Natural killer cell (primary cell): Measurements from ENCODE around the gene RAD21L1. TPM values are rescaled to one million over a fixed set of nuclear protein-coding genes. Genes with fewer than 3 reads are reported as not detected.

Experiments
- ATAC-seq, 3 donors: fragments of 150-1000 bp in 2 of 3; fragments of 200-7000 bp in 1 of 3; cut with Tn5 transposase; 1 replicate in 1 of 3; 2 replicates in 2 of 3; pipeline ENCODE4 v1.10.0; 2021; ENCODE audit warnings: mild to moderate bottlenecking in 2 of 3, moderate library complexity in 2 of 3
- DNase-seq, 2 donors: peaks; one replicate each; pipeline versions ENCODE4 v3.0.0 to v3.0.0-alpha.2; 2013 to 2021; ENCODE audit warnings: mixed read lengths in 1 of 2
- H3K27ac ChIP-seq: one replicate; pipeline ENCODE4 v1.5.1; 2013; ENCODE audit warnings: mild to moderate bottlenecking, low read length
- H3K27me3 ChIP-seq: one replicate; pipeline ENCODE4 v1.6.1; 2013; ENCODE audit warnings: low read length; ENCODE audit not compliant: control insufficient read depth, insufficient read depth
- H3K36me3 ChIP-seq: one replicate; pipeline ENCODE4 v1.6.1; 2013; ENCODE audit warnings: low read length; ENCODE audit not compliant: control insufficient read depth, insufficient read depth
- H3K4me1 ChIP-seq: one replicate; pipeline ENCODE4 v1.6.1; 2013; ENCODE audit warnings: low read length; ENCODE audit not compliant: control insufficient read depth, insufficient read depth
- H3K4me3 ChIP-seq: one replicate; pipeline ENCODE4 v1.5.1; 2013; ENCODE audit warnings: low read length
- H3K9me3 ChIP-seq: one replicate; pipeline ENCODE4 v1.6.1; 2013; ENCODE audit warnings: low read length; ENCODE audit not compliant: control insufficient read depth, insufficient read depth
- H3K27ac Mint-ChIP-seq, 2 donors: one replicate each; pipeline ENCODE4 v1.8.0; 2022; ENCODE audit warnings: mild to moderate bottlenecking in 2 of 2, mixed read lengths in 2 of 2, moderate library complexity in 1 of 2
- H3K27me3 Mint-ChIP-seq, 2 donors: one replicate each; pipeline ENCODE4 v1.8.0; 2022; ENCODE audit warnings: low read depth in 2 of 2, mixed read lengths in 2 of 2
- H3K36me3 Mint-ChIP-seq: one replicate; pipeline ENCODE4 v1.8.0; 2022; ENCODE audit warnings: mixed read lengths
- H3K4me1 Mint-ChIP-seq, 2 donors: one replicate each; pipeline ENCODE4 v1.8.0; 2022; ENCODE audit warnings: mixed read lengths in 2 of 2
- H3K4me3 Mint-ChIP-seq: one replicate; pipeline ENCODE4 v1.8.0; 2022; ENCODE audit warnings: mild to moderate bottlenecking, moderate library complexity, mixed read lengths
- H3K9me3 Mint-ChIP-seq, 2 donors: one replicate each; pipeline ENCODE4 v1.8.0; 2022; ENCODE audit warnings: mixed read lengths in 2 of 2
- WGBS: methylation state at CpG from one replicate; pipeline ENCODE4 v1.1.7; 2013; ENCODE audit warnings: missing lambda C conversion rate; ENCODE audit not compliant: insufficient coverage; 5-methylcytosine and 5-hydroxymethylcytosine counted together
- intact Hi-C: fragments of 100-400 bp; cut with micrococcal nuclease; formaldehyde crosslinking; loops from one replicate; pipeline ENCODE4 v1.14.2; 2022
- total RNA-seq, 4 donors: library from RNA; stranded (reverse); fragments of 120-200 nt in 1 of 4; gene quantifications; one replicate each; pipeline versions ENCODE4 v1.2.3 to v1.2.4, GENCODE V29; 2013 to 2022
- TF ChIP-seq, protein P1 (sequence below): fragments of 200-600 bp; IDR thresholded peaks from one replicate; pipeline ENCODE4 v1.8.0; 2022; ENCODE audit warnings: antibody characterized with exemption

The RAD21L1 gene
- total RNA-seq, 3 donors from 2014 or later (not counting 1 experiment from before 2014, with no cell fraction given) = not detected

DNA sequence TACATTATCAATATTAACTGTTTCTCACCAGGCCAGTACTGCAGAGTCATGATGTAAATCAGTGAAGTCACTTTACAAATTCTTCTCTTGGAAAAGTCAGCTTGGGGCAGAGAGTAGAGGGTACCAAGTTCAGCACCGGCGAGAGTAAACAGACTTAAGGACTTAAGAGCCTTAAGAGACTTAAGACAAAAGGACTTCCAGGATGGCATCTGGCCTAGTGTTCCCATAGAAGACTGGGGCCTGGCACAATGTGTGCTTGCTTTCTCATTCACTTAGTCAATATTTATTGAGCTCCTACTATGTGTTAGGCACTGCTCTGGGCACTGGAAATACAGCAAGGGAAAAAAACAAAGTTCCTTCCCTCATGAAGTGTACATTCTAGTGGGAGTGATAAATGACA lies 38.9 kb downstream of the RAD21L1 start:
- peaks cover 13% of the 10 kb centered on the region for H3K4me1 ChIP-seq
- H3K27me3 ChIP-seq = peaks cover 10% of the 10 kb centered on the region
- DNase-seq = no peak
- Mint-ChIP-seq H3K4me1 (peaks cover 22 to 32% of the 10 kb centered on the region in 2 donors), H3K36me3 (no peaks in the 10 kb centered on the region), H3K9me3 (no peaks in the 10 kb centered on the region), H3K27ac (peak overlapping the region; percentile 87 to 92), H3K4me3 (peak overlapping the region; percentile 94), H3K27me3 (peaks cover 0 to 12% of the 10 kb centered on the region in 2 donors)
- WGBS = 100% methylated on average over 2 of the region's 2 CpGs
- no peaks in the 10 kb centered on the region for H3K9me3 ChIP-seq
- intact Hi-C loops = no loop called here
- ATAC-seq = no peak
- no peak overlapping the region for H3K27ac ChIP-seq
- H3K36me3 ChIP-seq = no peaks in the 10 kb centered on the region
- no peak overlapping the region for H3K4me3 ChIP-seq
- TF ChIP-seq, protein P1, sequence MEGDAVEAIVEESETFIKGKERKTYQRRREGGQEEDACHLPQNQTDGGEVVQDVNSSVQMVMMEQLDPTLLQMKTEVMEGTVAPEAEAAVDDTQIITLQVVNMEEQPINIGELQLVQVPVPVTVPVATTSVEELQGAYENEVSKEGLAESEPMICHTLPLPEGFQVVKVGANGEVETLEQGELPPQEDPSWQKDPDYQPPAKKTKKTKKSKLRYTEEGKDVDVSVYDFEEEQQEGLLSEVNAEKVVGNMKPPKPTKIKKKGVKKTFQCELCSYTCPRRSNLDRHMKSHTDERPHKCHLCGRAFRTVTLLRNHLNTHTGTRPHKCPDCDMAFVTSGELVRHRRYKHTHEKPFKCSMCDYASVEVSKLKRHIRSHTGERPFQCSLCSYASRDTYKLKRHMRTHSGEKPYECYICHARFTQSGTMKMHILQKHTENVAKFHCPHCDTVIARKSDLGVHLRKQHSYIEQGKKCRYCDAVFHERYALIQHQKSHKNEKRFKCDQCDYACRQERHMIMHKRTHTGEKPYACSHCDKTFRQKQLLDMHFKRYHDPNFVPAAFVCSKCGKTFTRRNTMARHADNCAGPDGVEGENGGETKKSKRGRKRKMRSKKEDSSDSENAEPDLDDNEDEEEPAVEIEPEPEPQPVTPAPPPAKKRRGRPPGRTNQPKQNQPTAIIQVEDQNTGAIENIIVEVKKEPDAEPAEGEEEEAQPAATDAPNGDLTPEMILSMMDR = no peak

DNA sequence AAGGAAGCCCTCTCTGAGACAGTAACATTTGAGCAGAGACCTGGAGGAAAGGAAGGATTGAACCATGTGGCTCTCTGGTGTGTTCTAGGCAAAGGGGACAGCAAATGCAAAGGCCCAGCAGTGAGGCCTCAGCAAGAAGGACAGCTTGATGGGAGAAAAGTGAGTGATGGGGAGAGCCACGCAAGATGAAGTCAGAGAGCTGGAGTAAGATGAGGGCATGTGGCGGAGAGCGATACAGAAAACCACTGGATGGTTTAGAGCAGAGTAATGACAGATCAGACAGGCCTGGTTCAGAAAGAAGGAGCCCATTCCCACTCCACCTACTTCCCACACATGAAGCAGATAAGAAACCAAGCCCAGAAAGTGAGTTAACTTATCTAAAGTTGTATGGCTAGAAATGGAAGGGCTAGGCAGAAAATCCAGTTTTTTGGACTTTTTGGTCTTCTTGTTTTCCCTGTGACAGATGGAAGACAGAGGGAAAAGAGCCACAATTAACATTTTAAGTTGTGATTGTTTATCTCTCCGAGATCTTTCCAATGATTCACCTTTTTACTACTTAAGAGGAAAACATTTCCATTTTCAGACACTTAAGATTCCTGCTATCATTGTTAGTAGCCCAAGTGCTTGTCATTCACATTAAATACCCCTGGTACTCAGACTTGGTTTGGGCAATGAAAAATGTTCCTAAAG lies 39.5 kb downstream of the RAD21L1 start:
- DNase-seq = no peak
- peaks cover 0 to 12% of the 10 kb centered on the region in 2 donors for H3K27me3 Mint-ChIP-seq
- intact Hi-C loops = no loop called here
- Histone ChIP-seq H3K27me3 (peaks cover 10% of the 10 kb centered on the region), H3K4me3 (peak overlapping the region; percentile 48), H3K36me3 (no peaks in the 10 kb centered on the region), H3K4me1 (peaks cover 13% of the 10 kb centered on the region), H3K27ac (peak overlapping the region; percentile 58), H3K9me3 (no peaks in the 10 kb centered on the region)
- H3K4me3 Mint-ChIP-seq = peak overlapping the region; percentile 94
- no peak for ATAC-seq
- 99% methylated on average over 4 of the region's 4 CpGs for WGBS
- peaks cover 22 to 32% of the 10 kb centered on the region in 2 donors for H3K4me1 Mint-ChIP-seq
- TF ChIP-seq, protein P1 = no peak
- no peaks in the 10 kb centered on the region for H3K36me3 Mint-ChIP-seq
- H3K27ac Mint-ChIP-seq = peak overlapping the region; percentile 87 to 92
- no peaks in the 10 kb centered on the region for H3K9me3 Mint-ChIP-seq

DNA sequence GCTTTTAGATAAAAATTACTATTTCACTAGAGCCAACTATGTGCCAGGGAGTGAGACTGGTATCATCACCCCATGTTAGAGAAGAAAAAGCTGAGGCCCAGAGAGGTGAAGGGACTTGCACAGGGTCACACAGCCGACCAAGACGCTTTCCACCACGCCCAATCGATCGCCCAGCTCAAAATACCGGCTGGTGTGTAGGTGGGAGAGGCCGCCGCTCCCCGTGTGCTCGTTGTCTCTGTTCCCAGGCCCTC lies 40.0 kb downstream of the RAD21L1 start:
- H3K27ac Mint-ChIP-seq = peak overlapping the region; percentile 87 to 92
- intact Hi-C loops = no loop called here
- no peak for DNase-seq
- peaks cover 9% of the 10 kb centered on the region for H3K27me3 ChIP-seq
- peak overlapping the region; percentile 48 for H3K4me3 ChIP-seq
- H3K27me3 Mint-ChIP-seq = peaks cover 0 to 11% of the 10 kb centered on the region in 2 donors
- H3K9me3 Mint-ChIP-seq = no peaks in the 10 kb centered on the region
- TF ChIP-seq, protein P1 = no peak
- H3K36me3 Mint-ChIP-seq = no peaks in the 10 kb centered on the region
- H3K4me1 ChIP-seq = peaks cover 13% of the 10 kb centered on the region
- no peaks in the 10 kb centered on the region for H3K9me3 ChIP-seq
- H3K4me1 Mint-ChIP-seq = peaks cover 22 to 32% of the 10 kb centered on the region in 2 donors
- peak in 1 of 3 donors; percentile 8 for ATAC-seq
- WGBS = 10% methylated on average over 10 of the region's 10 CpGs
- H3K4me3 Mint-ChIP-seq = peak overlapping the region; percentile 94
- H3K36me3 ChIP-seq = no peaks in the 10 kb centered on the region
- peak overlapping the region; percentile 58 for H3K27ac ChIP-seq
